ENCODE data around the gene COL6A3.
A peak's percentile ranks its signal among the peaks of the same experiment; 100 is the strongest.
"Not testable (repeated sequence)": the region's sequence is repeated elsewhere in the genome, so short reads cannot be mapped to it uniquely, and the experiment has no call there.

COL6A3 gene

GRCh38 chr2:237315170-237315828 is 98.7 kb downstream of the COL6A3 start:
- DNase-seq (ENCODE audit: low read depth), result peak; percentile 90

- DNase-seq (ENCODE audit: low read depth), result no peak
These were observed 99.3 kb downstream of the COL6A3 start for GRCh38 chr2:237314681-237315080.

GRCh38 chr2:237314198-237314597 is 99.8 kb downstream of the COL6A3 start:
- DNase-seq (ENCODE audit: low read depth), result no peak

GRCh38 chr2:237312021-237312755 is 101.8 kb downstream of the COL6A3 start:
- DNase-seq (ENCODE audit: low read depth), result no peak

- DNase-seq (ENCODE audit: low read depth), result no peak
These were observed 103.3 kb downstream of the COL6A3 start for GRCh38 chr2:237310515-237311114.

- no peak for DNase-seq (ENCODE audit: low read depth)
These were observed 104.5 kb downstream of the COL6A3 start for GRCh38 chr2:237309416-237309815.

- no peak for DNase-seq (ENCODE audit: low read depth)
These were observed 105.0 kb downstream of the COL6A3 start for GRCh38 chr2:237309011-237309410.

GRCh38 chr2:237307474-237307873 is 106.5 kb downstream of the COL6A3 start:
- no peak for DNase-seq (ENCODE audit: low read depth)

- no peak for DNase-seq (ENCODE audit: low read depth)
These were observed 107.2 kb downstream of the COL6A3 start for GRCh38 chr2:237306787-237307170.

GRCh38 chr2:237306083-237306786 is 107.7 kb downstream of the COL6A3 start:
- no peak for DNase-seq (ENCODE audit: low read depth)

- no peak for DNase-seq (ENCODE audit: low read depth)
These were observed 108.4 kb downstream of the COL6A3 start for GRCh38 chr2:237305579-237305978.

- no peak for DNase-seq (ENCODE audit: low read depth)
These were observed 109.0 kb downstream of the COL6A3 start for GRCh38 chr2:237304763-237305514.

GRCh38 chr2:237303244-237303643 is 110.7 kb downstream of the COL6A3 start:
- not testable (repeated sequence) for DNase-seq (ENCODE audit: low read depth)

- DNase-seq (ENCODE audit: low read depth), result no peak
These were observed 112.4 kb downstream of the COL6A3 start for GRCh38 chr2:237301595-237301994.

GRCh38 chr2:237300739-237301138 is 113.2 kb downstream of the COL6A3 start:
- no peak for DNase-seq (ENCODE audit: low read depth)

- DNase-seq (ENCODE audit: low read depth), result peak; percentile 89
These were observed 114.1 kb downstream of the COL6A3 start for GRCh38 chr2:237299906-237300305.

- no peak for DNase-seq (ENCODE audit: low read depth)
These were observed 115.5 kb downstream of the COL6A3 start for GRCh38 chr2:237298151-237299118.

GRCh38 chr2:237297421-237298150 is 116.4 kb downstream of the COL6A3 start:
- no peak for DNase-seq (ENCODE audit: low read depth)

GRCh38 chr2:237296756-237297155 is 117.2 kb downstream of the COL6A3 start:
- DNase-seq (ENCODE audit: low read depth), result no peak

GRCh38 chr2:237295889-237296480 is 118.0 kb downstream of the COL6A3 start:
- no peak for DNase-seq (ENCODE audit: low read depth)
